Ramos (cell line): Measurements from ENCODE around the gene HEATR9.

Source experiments
- in situ Hi-C: fragments of 300-500 bp; cut with MboI; formaldehyde crosslinking; loops from one replicate; pipeline ENCODE4 v1.14.3; 2022; ENCODE audit warnings: low sequenced_read_pairs; ENCODE audit not compliant: unreplicated experiment

HEATR9 gene

GRCh38 chr17:35867574-35867973 is 1.1 kb downstream of the HEATR9 start:
- in situ Hi-C loops, result no loop called here

- in situ Hi-C loops, result no loop called here
Observed at GRCh38 chr17:35866341-35866950, 2.2 kb downstream of the HEATR9 start.

GRCh38 chr17:35865412-35866340 is 3.0 kb downstream of the HEATR9 start:
- in situ Hi-C loops, result no loop called here

GRCh38 chr17:35864853-35865252 is 3.8 kb downstream of the HEATR9 start:
- in situ Hi-C loops, result no loop called here

GRCh38 chr17:35856603-35857002 is 12.1 kb downstream of the HEATR9 start:
- in situ Hi-C loops, result no loop called here

- in situ Hi-C loops, result no loop called here
Observed at GRCh38 chr17:35855965-35856364, 12.7 kb downstream of the HEATR9 start.

GRCh38 chr17:35849469-35850348 is 19.0 kb downstream of the HEATR9 start:
- in situ Hi-C loops, result no loop called here

GRCh38 chr17:35847633-35848373 is 20.9 kb downstream of the HEATR9 start:
- in situ Hi-C loops, result no loop called here

- in situ Hi-C loops, result no loop called here
Observed at GRCh38 chr17:35847006-35847405, 21.7 kb downstream of the HEATR9 start.

GRCh38 chr17:35846055-35846809 is 22.5 kb downstream of the HEATR9 start:
- in situ Hi-C loops, result no loop called here

- in situ Hi-C loops, result no loop called here
Observed at GRCh38 chr17:35844547-35844946, 24.1 kb downstream of the HEATR9 start.

GRCh38 chr17:35843698-35844097 is 25.0 kb downstream of the HEATR9 start:
- in situ Hi-C loops, result no loop called here

- in situ Hi-C loops, result no loop called here
Observed at GRCh38 chr17:35842239-35842638, 26.5 kb downstream of the HEATR9 start.

GRCh38 chr17:35841505-35841904 is 27.2 kb downstream of the HEATR9 start:
- in situ Hi-C loops, result no loop called here

- in situ Hi-C loops, result no loop called here
Observed at GRCh38 chr17:35841101-35841500, 27.6 kb downstream of the HEATR9 start.

GRCh38 chr17:35825206-35825605 is 43.5 kb downstream of the HEATR9 start:
- in situ Hi-C loops, result no loop called here

- in situ Hi-C loops, result no loop called here
Observed at GRCh38 chr17:35821308-35821707, 47.4 kb downstream of the HEATR9 start.

- in situ Hi-C loops, result no loop called here
Observed at GRCh38 chr17:35819455-35819854, 49.2 kb downstream of the HEATR9 start.

- in situ Hi-C loops, result no loop called here
Observed at GRCh38 chr17:35817196-35817595, 51.5 kb downstream of the HEATR9 start.
